Activated T-helper 1 cell treated with Interleukin-2 at 50 U/mL for 16 hours (primary cell): ENCODE results near the gene OR7C2.
"Not testable (repeated sequence)": the region's sequence is repeated elsewhere in the genome, so short reads cannot be mapped to it uniquely, and the experiment has no call there.

ENCODE experiments used
- DNase-seq: peaks from one replicate; pipeline ENCODE4 v3.0.0-alpha.2; 2020; ENCODE audit warnings: low read depth

Gene OR7C2

DNA sequence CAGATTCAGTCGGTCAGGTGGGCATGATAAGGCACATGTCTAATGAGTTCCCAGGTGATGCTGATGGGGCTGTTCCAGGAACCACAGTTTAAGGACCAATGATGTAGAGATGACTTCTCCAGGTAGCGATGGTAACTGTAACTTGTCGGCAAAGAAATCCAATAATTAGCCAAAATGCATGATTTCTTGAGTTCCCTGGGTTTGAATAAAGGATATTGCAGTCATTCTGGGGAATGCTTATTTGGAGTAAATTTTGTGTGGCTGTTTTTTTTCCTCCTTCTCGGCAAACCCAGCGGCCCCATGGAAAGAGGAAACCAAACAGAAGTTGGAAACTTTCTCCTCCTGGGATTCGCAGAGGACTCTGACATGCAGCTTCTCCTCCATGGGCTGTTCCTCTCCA lies at the start of gene OR7C2:
Gene OR7C2 (plus strand): TSS at position 301 of the 400 bp plus-strand sequence. CDS start 0 bp downstream, at position 301.
- DNase-seq = no peak

DNA sequence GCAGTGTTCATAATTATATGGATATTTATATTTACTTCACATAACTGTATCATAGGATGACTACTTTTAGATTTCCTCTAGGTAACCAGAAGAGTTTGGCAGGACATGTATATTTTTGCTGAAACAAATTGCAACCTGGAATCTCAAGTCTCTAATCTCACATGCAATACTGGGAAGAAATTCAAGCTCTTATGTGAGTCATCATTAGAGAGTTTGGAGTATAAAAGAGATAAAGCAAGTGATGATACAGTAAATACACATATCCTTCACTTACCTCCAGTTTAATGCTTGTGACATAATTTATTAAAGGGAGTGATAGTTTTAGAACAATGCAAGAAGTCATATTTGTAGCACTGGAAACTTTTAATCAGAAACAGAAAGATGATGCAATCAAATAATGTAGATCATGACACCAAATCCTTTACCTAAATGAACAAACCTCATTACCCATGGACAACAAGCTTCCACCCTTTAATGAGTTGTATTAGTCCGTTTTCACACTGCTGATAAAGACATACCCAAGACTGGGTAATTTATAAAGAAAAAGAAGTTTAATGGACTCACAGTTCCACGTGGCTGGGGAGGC lies 39.5 kb upstream of the OR7C2 start:
- no peak for DNase-seq

DNA sequence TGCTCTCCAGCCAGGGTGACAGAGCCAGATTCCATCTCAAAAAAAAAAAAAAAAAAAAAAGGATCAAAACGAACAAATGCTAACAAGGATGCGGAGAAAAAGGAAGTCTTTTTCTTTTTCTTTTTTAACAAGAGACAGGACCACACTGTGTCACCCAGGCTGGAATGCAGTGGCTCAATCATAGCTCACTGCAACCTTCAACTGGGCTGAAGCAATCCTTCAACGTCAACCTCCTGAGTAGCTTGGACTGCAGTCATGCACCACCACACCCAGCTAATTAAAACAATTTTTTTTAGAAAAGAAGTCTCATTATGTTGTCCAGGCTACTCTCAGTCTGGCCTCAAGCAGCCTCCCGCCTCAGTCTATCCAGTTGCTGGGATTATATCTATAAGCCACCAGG lies 34.6 kb upstream of the OR7C2 start:
- DNase-seq = no peak

DNA sequence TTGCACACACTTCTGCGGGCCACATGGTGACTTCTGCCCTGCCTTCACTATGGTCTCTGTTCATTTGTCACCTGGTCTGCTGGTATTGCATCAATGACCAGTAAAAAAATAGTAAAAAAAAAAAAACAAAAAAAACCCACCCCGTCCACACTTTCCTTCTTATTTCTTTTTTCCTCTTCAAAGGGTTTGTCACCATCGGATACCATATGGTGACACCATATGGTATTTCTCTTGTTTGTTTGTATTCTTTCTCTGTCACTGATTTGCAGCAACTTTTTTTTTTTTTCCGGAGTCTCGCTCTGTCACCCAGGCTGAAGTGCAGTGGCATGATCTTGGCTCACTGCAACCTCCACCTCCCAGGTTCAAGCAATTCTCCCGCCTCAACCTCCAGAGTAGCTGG lies 26.2 kb upstream of the OR7C2 start:
- DNase-seq = no peak

DNA sequence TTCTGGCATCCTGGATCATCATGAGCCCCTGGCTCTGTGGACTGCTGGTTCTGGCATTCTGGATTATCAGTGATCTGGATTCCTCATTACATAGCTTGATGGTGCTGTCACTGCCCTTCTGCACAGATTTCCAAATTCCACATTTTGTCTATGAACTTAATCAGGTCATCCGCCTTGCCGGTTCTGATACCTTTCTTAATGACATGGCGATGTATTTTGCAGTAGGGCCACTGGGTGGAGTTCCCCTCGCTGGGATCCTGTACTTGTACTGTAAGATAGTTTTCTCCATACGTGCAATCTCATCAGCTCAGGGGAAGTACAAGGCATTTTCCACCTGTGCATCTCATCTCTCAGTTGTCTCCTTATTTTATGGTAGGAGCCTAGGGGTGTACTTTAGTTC lies 24.4 kb upstream of the OR7C2 start:
- DNase-seq = no peak

DNA sequence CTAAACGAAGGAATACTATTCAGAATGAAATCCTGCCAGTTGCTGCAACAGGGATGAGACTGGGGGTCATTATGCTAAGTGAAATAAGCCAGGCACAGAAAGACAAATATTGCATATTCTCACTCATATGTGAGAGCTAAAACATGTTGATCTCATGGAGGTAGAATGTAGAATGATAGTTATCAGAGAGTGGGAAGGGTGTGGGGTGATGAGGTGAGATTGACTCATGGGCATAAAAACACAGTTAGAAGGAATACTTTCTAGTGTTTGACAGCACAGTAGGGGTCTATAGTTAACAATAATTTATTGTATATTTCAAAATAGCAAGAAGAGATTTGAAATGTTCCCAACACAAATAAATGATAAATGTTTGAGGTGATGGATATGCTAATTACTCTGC lies 7.8 kb upstream of the OR7C2 start:
- DNase-seq = no peak

DNA sequence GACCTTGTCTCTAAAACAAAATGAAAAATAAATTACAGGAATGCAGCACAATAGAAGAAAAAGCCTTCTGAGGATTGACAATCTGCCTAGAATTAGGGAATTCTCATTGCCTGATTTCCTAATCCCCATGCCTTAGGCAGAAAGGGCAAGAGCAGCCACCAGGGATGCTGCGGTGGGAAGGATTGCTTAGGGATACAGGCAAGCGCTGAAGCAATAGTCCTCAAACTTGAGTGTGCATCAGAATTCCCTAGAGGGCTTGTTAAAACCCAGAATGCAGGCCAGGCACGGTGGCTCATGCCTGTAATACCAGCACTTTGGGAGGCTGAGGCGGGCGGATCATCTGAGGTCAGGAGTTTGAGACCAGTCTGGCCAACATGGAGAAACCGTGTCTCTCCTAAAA lies 1.0 kb upstream of the OR7C2 start:
- DNase-seq = no peak

DNA sequence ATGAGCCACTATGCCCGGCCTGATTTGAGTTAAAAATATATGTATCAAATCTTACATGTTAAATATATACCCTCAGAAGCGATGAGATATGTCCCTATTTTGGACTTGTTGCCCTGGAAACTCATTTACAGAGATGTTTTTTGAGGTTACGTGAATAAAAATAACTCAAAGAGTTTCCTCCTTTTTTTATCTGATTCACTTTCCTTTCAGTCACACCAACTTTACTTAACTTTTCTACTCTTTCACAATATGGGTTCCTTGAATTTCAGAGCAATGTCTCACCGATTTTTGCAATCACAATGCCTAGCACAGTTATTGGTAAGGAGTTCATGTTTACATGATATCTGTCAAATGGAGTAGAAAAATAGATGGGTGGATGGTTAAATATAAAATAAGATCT lies 2.3 kb downstream of the OR7C2 start:
- DNase-seq = no peak

DNA sequence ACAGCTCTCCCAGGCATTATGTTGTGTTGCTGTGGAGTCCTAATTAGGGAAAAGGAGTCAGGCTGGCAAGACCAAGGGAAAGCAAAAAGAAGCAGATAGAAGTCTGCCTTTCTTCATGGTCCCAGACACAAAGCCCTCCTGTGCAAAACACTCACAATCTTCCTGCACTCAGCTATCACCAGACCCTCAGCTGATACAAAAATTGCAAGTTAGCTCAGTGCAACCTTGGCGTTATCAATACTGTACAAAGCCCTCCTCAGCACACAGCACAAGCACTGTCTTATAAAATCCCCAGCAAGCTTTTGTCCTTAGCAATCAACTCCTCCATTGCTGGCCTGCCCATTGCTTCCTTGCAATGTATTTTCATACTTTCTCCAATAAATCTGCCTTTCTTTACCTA lies 3.2 kb downstream of the OR7C2 start:
- no peak for DNase-seq

DNA sequence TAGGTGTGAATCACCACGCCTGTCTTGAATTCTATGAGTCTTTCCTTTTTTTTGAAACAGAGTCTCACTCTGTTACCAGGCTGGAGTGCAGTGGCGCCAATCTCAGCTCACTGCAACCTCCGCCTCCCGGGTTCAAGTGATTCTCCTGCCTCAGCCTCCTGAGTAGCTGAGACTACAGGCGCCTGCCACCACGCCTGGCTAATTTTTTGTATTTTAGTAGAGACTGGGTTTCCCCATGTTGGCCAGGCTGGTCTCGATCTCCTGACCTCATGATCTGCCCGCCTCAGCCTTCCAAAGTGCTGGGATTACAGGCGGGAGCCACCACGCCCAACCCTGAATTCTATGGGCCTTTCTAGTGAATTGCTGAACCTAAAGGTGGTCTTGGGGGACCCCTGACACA lies 8.1 kb downstream of the OR7C2 start:
- not testable (repeated sequence) for DNase-seq

DNA sequence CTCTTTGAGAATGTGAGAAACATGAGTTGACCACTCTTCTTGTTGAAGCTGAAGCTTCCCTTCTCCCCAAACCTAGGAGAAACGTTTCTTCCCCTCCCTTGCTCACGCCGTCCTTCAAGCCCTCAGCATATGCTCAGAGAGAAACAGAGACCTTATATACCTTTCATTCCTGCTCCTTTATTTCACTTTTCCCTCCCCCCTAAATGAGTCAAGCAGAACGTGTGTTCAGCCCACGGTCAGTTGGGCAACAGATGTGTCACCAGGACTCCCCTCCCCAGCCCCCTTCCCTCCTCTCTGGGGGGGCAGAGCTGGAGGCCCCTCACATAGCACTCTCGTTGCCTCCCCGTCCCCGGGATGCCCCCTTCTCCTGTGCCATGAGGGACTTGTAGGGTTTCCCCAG lies 8.6 kb downstream of the OR7C2 start:
- DNase-seq = no peak

DNA sequence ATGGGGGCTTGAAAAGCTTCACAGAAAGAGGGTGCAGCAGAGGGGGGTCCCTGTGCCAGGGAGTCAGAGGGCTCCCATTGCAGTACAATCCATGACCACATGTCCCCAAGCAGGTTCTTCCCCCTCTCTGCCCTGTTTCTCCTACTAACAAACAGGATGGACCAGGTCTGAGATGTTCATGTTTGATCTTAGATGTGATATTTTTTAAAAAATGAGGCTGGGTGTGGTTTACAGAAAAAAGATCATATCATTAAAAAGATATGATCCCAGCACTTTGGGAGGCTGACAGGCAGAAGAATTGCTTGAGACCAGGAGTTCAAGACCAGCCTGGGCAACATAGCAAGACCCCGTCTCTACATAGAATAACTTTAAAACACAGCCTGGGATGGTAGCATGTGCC lies 9.1 kb downstream of the OR7C2 start:
- DNase-seq = no peak

DNA sequence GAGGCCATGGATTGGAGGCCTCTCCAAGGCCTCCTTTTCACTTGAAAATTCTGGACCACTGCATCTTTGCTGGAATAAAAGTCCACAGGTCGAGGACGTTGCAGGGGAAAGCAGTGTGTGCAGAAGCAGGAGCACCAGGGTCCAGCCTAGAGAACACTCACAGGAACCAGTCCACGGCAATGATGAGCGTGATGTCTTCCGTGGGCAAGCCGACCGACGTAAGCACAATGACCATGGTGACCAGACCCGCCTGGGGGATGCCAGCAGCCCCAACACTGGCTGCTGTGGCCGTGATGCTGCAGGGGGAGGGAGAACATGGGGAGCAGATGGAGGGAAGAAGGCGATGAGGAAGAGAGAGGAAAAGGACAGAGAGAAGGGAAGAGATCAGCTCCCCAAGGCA lies 11.5 kb downstream of the OR7C2 start:
- no peak for DNase-seq

DNA sequence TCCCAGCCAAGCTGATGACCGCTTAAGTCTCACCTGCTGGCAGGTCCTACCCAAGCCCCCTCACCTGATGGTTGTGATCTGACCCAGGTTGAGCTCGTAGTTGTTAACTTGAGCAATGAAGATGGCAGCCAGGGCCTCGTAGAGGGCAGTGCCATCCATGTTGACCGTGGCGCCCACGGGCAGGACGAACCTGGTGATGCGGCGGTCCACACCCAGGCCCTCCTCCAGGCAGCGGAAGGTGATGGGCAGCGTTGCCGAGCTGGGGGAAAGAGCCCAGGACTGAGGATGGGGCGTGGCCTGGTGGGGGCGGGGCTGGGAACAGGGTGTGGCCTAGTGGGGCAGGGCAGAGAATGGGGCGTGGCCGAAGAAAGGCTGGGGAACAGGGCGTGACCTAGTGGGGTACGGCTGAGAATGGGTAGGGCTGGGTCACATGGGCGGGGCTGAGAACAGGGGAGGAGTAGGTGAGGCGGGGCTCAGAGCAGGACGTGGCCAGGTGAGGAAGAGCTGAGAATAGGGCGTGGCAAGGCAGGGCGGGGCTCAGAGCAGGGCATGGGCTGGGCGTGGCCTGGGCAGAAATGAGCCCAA lies 12.9 kb downstream of the OR7C2 start:
- DNase-seq = no peak

DNA sequence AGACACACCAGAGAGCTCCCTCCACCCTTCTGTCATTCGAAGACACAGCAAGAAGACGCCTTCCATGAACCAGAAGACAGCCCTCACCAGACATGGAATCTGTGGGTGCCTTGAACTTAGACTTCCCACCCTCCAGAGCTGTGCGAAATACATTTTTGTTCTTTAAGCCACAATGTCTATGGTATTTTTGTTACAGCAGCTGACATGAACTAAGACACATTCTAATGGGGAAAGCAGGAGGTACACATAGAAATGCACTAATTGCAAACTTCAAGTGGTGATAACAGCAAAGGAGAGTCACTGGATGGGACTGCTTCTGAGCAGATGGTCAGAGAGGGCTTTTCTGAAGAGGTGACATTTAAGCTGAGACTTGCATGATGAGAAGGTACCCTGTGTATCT lies 16.2 kb downstream of the OR7C2 start:
- DNase-seq = no peak

DNA sequence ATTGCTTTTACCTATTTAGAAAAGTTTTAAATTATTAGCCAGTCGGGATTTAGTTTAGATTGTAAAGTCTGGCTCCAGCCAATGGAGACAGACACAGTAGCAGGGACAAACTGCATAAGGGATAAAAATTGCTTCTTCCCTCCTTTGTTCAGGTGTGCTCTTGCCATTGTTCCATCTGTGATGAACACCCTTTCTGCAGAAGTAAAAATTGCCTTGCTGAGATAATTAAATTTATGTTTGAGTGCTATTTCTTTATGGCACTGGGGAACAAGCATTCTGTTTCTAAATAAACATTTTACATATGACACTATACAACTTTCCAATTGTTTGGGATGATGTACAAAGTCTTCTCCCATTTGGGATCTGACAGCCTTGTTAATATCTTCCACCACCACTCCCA lies 18.0 kb downstream of the OR7C2 start:
- DNase-seq = no peak

DNA sequence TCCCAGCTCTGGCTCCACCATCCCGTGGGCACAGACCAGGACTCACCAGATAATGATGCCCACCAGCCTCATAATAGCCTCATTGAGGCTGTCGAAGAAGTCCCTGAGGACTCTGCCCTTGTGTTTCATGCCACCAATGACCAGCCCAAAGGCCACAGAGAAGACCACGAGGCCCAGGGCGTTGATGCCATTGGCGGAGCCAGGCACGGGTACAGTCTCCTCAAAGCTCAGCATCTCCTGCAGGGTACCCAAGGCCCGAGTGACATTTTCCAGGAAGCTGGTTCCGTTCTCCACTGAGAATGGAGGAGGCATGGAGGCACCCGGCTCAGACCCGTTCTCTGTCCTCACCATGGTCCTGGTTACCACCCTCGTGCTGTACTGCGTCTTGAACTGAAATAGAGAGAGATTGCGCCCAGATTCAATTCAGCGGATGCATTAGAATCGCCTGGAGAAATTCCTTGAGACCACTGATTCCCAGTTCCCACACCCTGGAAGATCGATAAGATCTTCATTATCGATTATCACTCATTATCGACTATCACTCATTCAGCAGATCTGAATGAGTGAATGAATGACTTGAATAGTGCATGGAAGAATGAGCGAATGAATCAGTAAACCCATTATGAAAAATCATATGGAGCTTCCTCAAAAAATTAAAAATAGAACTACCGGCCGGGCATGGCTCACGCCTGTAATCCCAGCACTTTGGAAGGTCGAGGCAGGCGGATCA lies 20.8 kb downstream of the OR7C2 start:
- no peak for DNase-seq

DNA sequence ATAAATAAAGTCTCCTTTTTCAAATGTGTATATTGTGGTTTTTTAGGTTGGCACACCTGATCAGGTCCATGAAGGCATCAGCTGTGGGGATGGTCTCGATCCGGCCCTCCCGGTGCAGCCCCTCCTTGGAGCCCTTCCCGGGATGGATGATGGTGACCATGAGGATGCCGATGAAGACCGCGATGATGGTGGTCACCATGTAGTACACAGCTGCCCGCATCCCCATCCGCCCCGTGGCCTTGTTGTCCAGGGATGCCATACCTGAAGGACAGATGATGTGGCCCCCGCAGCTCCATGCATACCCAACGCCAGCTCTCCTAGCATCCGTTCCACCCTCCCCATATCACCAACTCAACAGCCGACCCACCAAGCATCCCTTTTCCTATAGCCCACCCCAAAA lies 27.0 kb downstream of the OR7C2 start:
- DNase-seq = no peak

DNA sequence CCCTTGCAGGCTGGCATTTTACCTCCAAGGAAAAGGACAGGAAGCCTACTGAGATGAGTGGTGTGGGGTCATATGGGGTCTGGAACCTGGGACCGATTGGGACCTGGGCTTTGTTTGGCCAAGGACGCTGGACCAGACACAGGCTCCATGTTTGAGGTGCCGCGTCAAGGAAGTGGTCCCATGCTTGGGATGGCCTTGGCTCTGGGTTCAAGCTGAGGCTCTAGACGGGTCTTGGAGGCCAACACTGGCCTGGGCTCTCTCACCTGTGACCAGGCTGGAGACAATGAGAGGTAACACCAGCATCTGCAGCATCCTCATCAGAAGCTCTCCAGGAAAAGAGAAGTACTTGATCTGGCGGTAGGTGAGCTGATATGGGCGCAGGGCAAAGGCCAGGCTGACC lies 30.2 kb downstream of the OR7C2 start:
- DNase-seq = no peak

DNA sequence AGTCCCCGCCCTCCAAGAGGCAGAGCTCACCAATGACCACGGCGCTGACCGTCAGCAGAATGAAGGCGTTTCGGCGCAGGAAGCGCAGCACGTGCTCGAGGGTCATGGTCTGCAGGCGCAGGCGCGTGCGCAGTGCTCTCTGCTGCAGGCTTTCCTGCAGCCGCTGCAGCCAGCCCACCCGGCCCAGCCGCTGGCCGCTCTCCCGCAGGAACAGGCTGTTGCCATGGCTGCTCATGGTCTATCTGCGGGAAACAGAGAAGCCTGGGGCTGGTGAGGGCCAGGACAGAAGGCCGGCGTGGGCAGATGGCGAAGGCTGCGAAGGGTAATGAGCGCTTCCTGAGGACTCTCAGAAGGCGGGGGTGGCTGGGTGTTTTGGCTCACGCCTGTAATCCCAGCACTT lies 31.4 kb downstream of the OR7C2 start:
- no peak for DNase-seq

DNA sequence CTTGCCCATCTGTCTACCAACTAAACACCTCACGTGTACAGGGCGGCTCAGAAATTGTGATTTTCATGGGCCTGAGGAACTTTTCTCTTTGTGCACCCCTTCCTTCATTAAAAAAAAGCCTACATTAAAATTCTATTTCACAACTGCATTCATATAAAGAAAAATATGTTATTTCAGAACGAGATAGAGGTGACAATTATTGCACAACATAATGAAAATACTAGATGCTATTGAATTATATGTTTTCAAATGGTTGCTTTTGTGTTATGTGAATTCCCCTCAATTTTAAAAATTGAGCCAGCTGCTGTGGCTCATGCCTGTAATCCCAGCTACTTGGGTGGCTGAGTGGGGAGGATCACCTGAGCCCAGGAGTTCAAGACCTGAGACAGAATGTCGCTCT lies 33.2 kb downstream of the OR7C2 start:
- DNase-seq = no peak

DNA sequence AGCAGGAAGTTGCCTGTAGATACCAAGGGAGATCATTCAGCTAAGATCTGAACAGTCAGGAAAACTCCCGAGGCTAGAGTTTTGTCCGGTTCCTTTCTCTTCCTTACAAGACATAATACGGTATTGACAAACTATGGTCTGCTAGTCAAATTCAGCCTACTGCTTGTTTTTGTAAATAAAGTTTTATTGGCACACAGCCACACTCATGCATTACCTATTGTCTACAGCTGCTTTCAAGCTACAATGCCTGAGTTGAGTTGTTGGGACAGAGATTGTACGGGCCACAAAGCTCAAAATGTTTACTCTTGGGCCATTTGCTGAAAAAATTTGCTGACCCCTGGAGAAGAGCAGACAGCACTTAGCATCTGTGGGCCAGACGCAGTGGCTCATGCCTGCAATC lies 35.8 kb downstream of the OR7C2 start:
- DNase-seq = no peak

DNA sequence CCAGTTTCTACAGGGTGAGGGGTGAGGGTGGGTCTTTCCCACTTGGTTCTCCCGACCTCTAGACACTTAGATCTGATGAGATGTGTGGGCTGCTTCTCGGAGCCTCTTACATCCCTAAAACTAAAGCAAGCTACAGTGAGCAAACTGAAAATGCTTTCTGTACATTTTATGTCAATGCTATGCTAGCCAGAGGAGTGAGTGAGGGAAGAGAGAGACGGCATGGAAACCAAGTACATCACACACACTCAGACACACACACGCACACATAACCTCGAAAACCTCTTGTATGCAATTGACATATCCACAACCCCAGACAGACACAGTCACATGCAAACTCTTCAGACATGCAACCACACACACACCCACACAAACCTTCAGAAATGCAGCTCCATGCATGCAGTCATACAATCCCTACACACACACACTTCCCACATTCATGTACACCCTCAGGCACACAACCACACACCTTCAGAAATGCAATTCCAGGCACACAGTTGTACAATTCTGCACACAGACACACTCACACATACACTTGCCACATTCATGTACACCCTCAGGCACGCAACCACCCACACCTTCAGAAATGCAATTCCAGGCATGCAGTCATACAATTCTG lies 37.0 kb downstream of the OR7C2 start:
- DNase-seq = no peak
